Naive thymus-derived CD8-positive, alpha-beta T cell (primary cell): Measurements from ENCODE around the gene PPM1A. TPM values are rescaled to one million over a fixed set of nuclear protein-coding genes. Genes with fewer than 3 reads are reported as not detected.
A peak's percentile ranks its signal among the peaks of the same experiment; 100 is the strongest.

ENCODE experiments used
- ATAC-seq, 2 donors: fragments of 150-1000 bp; cut with Tn5 transposase in 1 of 2; sonication (Bioruptor Pico), chemical (Tn5 transposase) in 1 of 2; 1 replicate in 1 of 2; 2 replicates in 1 of 2; pipeline ENCODE4 v1.10.0; 2021; ENCODE audit warnings: mild to moderate bottlenecking in 2 of 2, moderate library complexity in 2 of 2
- POLR2A ChIA-PET: fragments of 350-600 bp; sonication (Branson Sonifier 250); formaldehyde crosslinking; loops from one replicate; lab custom pipeline; 2021; ENCODE audit warnings: antibody characterized with exemption; lab: Charles Lee
- DNase-seq, 10 donors: peaks; one replicate each; pipeline versions ENCODE4 v3.0.0 to v3.0.0-alpha.2; 2020 to 2022
- H3K27ac Mint-ChIP-seq, 10 donors: one replicate each; pipeline ENCODE4 v1.8.0; 2020 to 2022; ENCODE audit warnings: mild to moderate bottlenecking in 10 of 10, mixed read lengths in 10 of 10, moderate library complexity in 4 of 10, inconsistent platforms in 1 of 10
- H3K27me3 Mint-ChIP-seq, 5 donors: one replicate each; pipeline ENCODE4 v1.8.0; 2021 to 2022; ENCODE audit warnings: mixed read lengths in 5 of 5
- H3K36me3 Mint-ChIP-seq, 3 donors: one replicate each; pipeline ENCODE4 v1.8.0; 2020 to 2022; ENCODE audit warnings: mixed read lengths in 3 of 3, mild to moderate bottlenecking in 2 of 3, inconsistent platforms in 1 of 3
- H3K4me1 Mint-ChIP-seq, 4 donors: one replicate each; pipeline ENCODE4 v1.8.0; 2021 to 2022; ENCODE audit warnings: mixed read lengths in 4 of 4
- H3K4me3 Mint-ChIP-seq, 10 donors: one replicate each; pipeline ENCODE4 v1.8.0; 2020 to 2022; ENCODE audit warnings: mild to moderate bottlenecking in 10 of 10, mixed read lengths in 10 of 10, moderate library complexity in 6 of 10, inconsistent platforms in 1 of 10
- H3K9me3 Mint-ChIP-seq, 9 donors: one replicate each; pipeline ENCODE4 v1.8.0; 2020 to 2022; ENCODE audit warnings: mixed read lengths in 9 of 9, mild to moderate bottlenecking in 3 of 9, inconsistent platforms in 1 of 9, moderate library complexity in 1 of 9
- polyA plus RNA-seq, 3 donors: library from polyadenylated mRNA; unstranded; fragments of 300-500 nt; fragmentation: Illumina TruSeq; gene quantifications; one replicate each; pipeline ENCODE4 v1.2.3, GENCODE V29; 2021
- total RNA-seq, 8 experiments: library from RNA in 2 of 8; stranded (reverse) in 2 of 8; gene quantifications; one replicate each; pipeline ENCODE4 v1.2.3 and lab custom pipeline; 2021 to 2026

The PPM1A gene
- total and polyA plus RNA-seq, 5 experiments from 2014 or later = 15.0 to 48.3 (median 18.0) TPM

DNA sequence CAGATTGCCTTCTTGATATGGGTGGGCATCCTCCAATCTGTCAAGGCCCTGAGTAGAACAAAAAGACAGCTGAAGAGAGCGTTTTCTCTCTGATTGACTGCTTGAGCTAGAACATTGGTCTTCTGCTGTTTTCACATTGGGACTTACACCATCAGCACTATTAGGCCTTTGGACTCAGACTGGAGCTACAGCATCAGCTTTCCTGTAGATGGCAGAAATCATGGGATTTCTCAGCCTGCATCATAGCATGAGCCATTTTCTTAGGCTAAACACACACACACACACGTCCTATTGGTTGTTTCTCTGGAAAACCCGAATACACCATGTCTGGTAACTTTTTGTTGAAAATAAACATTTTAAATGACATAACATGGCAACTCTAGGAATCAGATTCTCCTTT is 15.8 kb upstream of the PPM1A start:
- H3K4me1 Mint-ChIP-seq = no peaks in the 10 kb centered on the region
- no peak overlapping the region for H3K27ac Mint-ChIP-seq
- H3K9me3 Mint-ChIP-seq = peaks cover 0 to 23% (median 15%) of the 10 kb centered on the region in 9 donors
- no peak for ATAC-seq
- peaks cover 0 to 22% (median 16%) of the 10 kb centered on the region in 3 donors for H3K36me3 Mint-ChIP-seq
- peaks cover 0 to 4% (median 0%) of the 10 kb centered on the region in 5 donors for H3K27me3 Mint-ChIP-seq
- POLR2A ChIA-PET = interaction anchor here (1.0 kb wide), 1 partner anchor 16 kb away, joined by 4 read pairs; the partner anchor contains the start of gene PPM1A
- no peak overlapping the region for H3K4me3 Mint-ChIP-seq
- no peak for DNase-seq

DNA sequence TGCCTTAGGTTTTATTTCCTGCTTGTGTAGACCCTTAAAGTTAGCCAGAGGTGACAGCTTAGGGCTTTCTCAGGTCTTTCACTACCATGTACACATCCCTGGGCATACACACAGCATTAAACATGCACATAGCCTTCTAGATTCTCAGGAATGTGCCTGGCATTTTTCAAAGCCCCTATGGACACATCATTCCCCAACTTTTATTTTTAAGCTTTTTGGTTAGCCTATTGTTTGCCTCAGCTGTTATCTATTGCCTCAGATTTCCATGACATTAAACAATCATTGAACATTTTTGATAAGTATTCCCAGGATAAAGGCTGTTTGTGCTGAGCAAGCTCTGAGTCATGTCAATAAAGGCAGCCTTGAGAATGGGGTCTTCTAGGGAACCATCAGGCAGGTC is 15.1 kb upstream of the PPM1A start:
- Mint-ChIP-seq H3K27ac (peak overlapping the region in 1 of 10 donors; percentile 15), H3K9me3 (peaks cover 0 to 23% (median 15%) of the 10 kb centered on the region in 9 donors), H3K36me3 (peaks cover 0 to 22% (median 16%) of the 10 kb centered on the region in 3 donors), H3K27me3 (peaks cover 0 to 5% (median 0%) of the 10 kb centered on the region in 5 donors), H3K4me1 (no peaks in the 10 kb centered on the region), H3K4me3 (no peak overlapping the region)
- POLR2A ChIA-PET = interaction anchor here (1.0 kb wide), 1 partner anchor 15 kb away, joined by 4 read pairs; the partner anchor contains the start of gene PPM1A
- ATAC-seq (no peak), DNase-seq (no peak)

DNA sequence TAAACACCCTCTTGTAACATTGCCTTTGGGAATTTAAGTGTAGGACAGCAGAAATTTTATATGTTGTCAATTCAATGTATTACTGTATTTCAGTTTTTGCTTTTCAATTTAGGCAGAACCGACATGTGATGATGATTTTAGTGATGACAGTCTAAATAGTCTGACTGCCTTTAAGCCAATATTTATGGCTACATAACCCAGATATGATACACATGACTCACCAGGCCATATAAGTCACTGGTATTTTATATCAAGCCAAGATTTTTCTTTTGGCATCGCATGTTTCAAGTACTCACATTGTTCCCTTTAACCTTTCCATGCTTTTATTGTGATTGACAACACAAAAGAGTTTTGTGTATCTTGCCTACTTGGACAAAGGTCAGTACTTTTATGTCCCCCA is 13.6 kb upstream of the PPM1A start:
- H3K4me3 Mint-ChIP-seq = no peak overlapping the region
- POLR2A ChIA-PET = no interaction called here

DNA sequence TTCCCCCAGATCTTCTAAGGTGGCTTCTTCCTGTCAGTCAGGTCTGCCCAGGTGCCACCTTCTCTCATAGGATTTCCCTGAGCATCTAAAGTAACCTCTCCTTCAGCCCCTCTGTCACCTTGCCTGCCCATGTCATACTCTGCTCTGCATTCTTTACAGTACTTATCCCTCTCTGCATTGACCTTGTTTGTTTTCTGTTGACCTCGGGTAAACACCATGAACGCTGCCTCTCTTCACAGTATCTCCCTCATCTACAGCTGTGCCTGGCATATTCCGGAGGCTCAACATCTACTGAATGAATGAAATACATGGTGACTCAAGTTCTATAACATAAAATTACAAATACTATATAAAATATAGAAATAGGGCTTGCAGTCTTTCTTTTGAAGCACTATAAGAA is 10.1 kb upstream of the PPM1A start:
- DNase-seq = no peak
- no peak for ATAC-seq
- Mint-ChIP-seq H3K4me3 (no peak overlapping the region), H3K4me1 (peaks cover 0 to 4% (median 1%) of the 10 kb centered on the region in 4 donors), H3K27ac (no peak overlapping the region), H3K36me3 (no peaks in the 10 kb centered on the region), H3K9me3 (peaks cover 0 to under 1% (median 0%) of the 10 kb centered on the region in 9 donors), H3K27me3 (peaks cover 0 to 1% (median 0%) of the 10 kb centered on the region in 5 donors)
- POLR2A ChIA-PET = interaction anchor here (0.9 kb wide), 1 partner anchor 10 kb away, joined by 3 read pairs; the partner anchor contains the start of gene PPM1A

More for the DNA sequence above, 13.6 kb upstream of the PPM1A start:
- Mint-ChIP-seq H3K27ac (no peak overlapping the region), H3K36me3 (peaks cover 0 to 22% (median 16%) of the 10 kb centered on the region in 3 donors), H3K9me3 (peaks cover 0 to 23% (median 15%) of the 10 kb centered on the region in 9 donors), H3K4me1 (no peaks in the 10 kb centered on the region), H3K27me3 (peaks cover 0 to 5% (median 0%) of the 10 kb centered on the region in 5 donors)
- no peak for ATAC-seq
- DNase-seq = no peak

DNA sequence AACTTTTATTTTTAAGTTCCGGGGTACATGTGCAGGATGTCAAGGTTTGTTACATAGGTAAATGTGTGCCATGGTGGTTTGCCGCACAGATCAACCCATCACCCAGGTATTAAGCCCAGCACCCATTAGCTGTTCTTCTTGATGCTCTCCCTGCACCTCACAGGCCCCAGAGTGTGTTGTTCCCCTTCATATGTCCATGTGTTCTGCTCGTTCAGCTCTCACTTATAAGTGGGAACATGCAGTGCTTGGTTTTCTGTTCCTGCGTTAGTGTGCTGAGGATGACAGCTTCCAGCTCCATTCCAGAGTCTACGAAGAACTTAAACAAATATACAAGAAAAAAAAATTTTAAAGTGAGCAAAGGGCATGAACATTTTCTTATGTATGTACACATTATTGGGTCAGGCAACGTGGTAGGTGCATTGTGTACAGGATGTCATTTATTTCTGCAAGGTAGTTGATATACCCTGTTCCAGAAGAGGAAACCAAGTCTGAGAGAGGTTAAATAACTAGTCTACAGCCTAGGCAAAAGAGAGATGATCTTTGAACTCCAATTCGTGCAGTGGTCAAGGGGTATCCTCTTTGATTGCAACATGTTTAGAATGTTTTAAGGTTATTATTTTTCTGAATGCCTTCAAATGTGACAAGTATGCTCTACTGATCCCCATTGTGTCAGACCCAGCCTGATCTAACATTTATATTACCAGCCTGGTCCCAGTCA is 8.7 kb upstream of the PPM1A start:
- Mint-ChIP-seq H3K4me1 (peaks cover 0 to 4% (median 1%) of the 10 kb centered on the region in 4 donors), H3K27ac (no peak overlapping the region), H3K27me3 (peaks cover 0 to 1% (median 0%) of the 10 kb centered on the region in 5 donors), H3K4me3 (no peak overlapping the region), H3K36me3 (no peaks in the 10 kb centered on the region), H3K9me3 (no peaks in the 10 kb centered on the region)
- DNase-seq (no peak), ATAC-seq (no peak)
- POLR2A ChIA-PET = no interaction called here

DNA sequence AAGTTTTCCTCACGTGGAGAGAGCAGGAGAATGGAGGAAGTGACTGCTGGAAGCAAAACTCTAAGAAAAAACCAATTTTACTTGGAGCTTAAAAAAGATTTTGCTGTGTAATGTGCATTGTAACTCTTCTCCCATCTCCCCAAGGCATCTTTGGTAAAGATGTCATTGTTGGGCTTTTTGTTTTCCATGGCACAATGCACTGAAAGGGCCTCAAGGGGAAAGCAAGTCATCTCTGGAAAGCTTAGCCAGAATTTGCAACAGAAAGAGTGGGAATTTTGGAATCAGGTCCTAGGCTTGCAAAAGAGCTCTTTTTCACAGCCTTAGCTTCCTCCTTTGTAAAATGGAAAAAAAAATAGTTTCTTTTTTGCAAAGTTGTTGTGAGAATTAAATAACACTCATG is 7.9 kb upstream of the PPM1A start:
- Mint-ChIP-seq H3K27me3 (peaks cover 0 to 1% (median 0%) of the 10 kb centered on the region in 5 donors), H3K27ac (peak overlapping the region in 1 of 10 donors; percentile 19), H3K9me3 (no peaks in the 10 kb centered on the region), H3K36me3 (no peaks in the 10 kb centered on the region), H3K4me1 (peaks cover 4 to 7% (median 5%) of the 10 kb centered on the region in 4 donors), H3K4me3 (no peak overlapping the region)
- ATAC-seq (no peak), DNase-seq (no peak)
- POLR2A ChIA-PET = no interaction called here

DNA sequence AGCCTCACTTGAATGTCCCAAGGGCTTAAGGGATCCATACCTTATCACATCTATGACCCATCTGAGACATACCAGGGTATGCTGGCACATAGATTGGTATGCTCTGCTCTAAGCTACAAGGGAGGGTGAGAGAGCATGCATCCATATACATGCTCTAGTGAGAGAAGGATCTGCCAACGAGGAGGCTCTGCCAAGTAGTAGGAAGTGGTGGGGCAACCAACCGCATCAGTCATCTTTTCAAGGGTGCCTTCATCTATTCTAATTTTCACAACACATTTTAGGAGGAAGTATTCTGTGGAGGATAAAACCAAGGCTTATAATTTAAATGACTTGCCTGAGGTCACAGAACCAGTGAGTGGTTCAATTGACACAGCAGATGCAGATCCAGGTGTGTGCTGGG is 6.6 kb upstream of the PPM1A start:
- ATAC-seq = peak in 1 of 2 donors; percentile 67
- no peak overlapping the region for H3K4me3 Mint-ChIP-seq
- POLR2A ChIA-PET = interaction anchor here (0.6 to 1.3 kb wide), 2 partner anchors 53 to 77 kb away, joined by 3 to 5 read pairs; partner anchors contain the start of gene DHRS7
- H3K4me1 Mint-ChIP-seq = peaks cover 5 to 12% (median 8%) of the 10 kb centered on the region in 4 donors
- H3K36me3 Mint-ChIP-seq = no peaks in the 10 kb centered on the region
- peaks cover 0 to 1% (median 0%) of the 10 kb centered on the region in 5 donors for H3K27me3 Mint-ChIP-seq
- no peaks in the 10 kb centered on the region for H3K9me3 Mint-ChIP-seq
- H3K27ac Mint-ChIP-seq = no peak overlapping the region
- peak in 1 of 10 donors; percentile 22 for DNase-seq

DNA sequence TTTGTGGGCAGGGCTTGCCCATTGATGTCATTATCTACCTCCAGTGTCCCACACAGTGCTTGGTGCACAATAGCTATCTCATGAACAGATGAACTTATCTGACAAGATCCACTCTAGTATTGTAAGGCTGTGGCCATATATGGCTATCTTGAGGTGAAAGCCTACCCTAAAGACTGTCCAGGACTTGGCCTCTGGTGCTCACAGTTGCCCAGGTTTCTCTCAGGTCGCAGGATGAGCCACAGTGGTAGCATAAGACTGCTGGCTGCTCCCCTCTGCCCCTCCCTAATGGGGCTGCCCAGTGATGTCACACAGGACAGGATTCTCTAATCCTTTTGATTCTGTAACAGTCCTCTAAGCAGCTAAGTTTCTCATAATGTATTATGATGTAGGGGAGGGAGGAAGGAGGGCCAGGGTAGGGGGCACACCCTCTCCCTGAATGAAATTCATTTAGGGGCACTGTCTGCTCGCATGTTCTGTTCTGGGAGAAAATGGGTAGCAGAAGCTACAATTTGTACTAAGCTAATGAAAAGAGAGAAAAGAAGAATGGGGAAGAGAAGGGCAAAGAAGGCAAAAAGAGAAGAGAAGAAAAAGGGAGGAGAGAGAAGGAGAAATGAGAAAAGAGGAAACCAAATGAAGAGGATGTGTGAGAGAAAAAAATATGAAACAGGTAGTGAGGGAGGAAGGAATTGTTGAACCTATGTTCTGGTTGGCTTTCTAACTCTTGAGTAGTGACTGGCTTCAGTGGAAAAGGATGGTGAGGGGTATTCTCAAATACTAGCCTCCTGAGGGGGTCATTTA is 3.4 kb upstream of the PPM1A start:
- ATAC-seq (no peak), DNase-seq (no peak)
- POLR2A ChIA-PET = no interaction called here
- Mint-ChIP-seq H3K4me1 (peaks cover 20 to 29% (median 21%) of the 10 kb centered on the region in 4 donors), H3K36me3 (no peaks in the 10 kb centered on the region), H3K27ac (peak overlapping the region in 5 of 10 donors; percentile 1 to 81 (median 69)), H3K27me3 (peaks cover 0 to 3% (median 0%) of the 10 kb centered on the region in 5 donors), H3K4me3 (peak overlapping the region in 4 of 10 donors; percentile 3 to 67 (median 24)), H3K9me3 (no peaks in the 10 kb centered on the region)

DNA sequence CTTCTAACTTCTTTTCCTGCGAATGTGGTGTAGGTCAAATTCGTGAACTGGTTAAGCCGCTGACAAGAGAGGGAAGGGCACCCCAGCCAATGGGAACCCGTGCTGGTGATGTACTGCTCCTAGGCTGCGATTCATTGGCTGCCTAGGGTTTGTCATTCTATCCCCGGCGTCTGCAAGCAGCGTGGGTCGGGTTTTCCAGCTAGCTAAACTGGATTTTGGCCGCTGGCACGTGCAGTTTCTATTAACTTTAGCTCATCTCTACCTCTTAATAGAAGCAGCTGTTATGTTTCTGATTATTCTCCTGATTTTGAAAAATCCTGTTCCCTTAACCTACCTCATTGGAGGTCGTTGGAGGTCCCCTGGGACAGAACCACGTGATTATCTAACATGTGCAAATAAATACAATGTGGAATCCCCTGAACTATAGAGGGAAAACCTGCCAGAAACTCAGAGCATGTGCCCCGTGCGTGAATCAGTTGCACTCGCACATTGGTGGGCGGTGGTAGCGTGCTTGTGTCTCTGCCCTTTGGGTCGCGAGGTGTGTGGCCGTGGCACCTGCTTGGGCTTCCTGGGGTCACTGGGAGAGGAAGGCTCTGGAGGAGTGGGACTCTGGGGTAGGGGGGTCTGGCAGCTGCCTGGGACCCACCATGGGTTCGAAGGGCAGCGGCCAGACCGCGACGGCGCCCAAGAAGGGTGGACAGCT is 876 bp upstream of the PPM1A start:
- peaks cover 29 to 54% (median 41%) of the 10 kb centered on the region in 4 donors for H3K4me1 Mint-ChIP-seq
- peak overlapping the region; percentile 98 to 100 (median 100) for H3K27ac Mint-ChIP-seq
- H3K36me3 Mint-ChIP-seq = no peaks in the 10 kb centered on the region
- H3K27me3 Mint-ChIP-seq = peaks cover 0 to 3% (median 0%) of the 10 kb centered on the region in 5 donors
- DNase-seq (peak; percentile 56 to 91 (median 81)), ATAC-seq (peak; percentile 69 to 70)
- POLR2A ChIA-PET = interaction anchor here (0.6 to 2.5 kb wide), 23 partner anchors 9 to 1950 kb away, joined by 3 to 31 read pairs (median 4); partner anchors contain the start of genes ARID4A, DHRS7, JKAMP and L3HYPDH
- peak overlapping the region; percentile 90 to 99 (median 98) for H3K4me3 Mint-ChIP-seq
- no peaks in the 10 kb centered on the region for H3K9me3 Mint-ChIP-seq

DNA sequence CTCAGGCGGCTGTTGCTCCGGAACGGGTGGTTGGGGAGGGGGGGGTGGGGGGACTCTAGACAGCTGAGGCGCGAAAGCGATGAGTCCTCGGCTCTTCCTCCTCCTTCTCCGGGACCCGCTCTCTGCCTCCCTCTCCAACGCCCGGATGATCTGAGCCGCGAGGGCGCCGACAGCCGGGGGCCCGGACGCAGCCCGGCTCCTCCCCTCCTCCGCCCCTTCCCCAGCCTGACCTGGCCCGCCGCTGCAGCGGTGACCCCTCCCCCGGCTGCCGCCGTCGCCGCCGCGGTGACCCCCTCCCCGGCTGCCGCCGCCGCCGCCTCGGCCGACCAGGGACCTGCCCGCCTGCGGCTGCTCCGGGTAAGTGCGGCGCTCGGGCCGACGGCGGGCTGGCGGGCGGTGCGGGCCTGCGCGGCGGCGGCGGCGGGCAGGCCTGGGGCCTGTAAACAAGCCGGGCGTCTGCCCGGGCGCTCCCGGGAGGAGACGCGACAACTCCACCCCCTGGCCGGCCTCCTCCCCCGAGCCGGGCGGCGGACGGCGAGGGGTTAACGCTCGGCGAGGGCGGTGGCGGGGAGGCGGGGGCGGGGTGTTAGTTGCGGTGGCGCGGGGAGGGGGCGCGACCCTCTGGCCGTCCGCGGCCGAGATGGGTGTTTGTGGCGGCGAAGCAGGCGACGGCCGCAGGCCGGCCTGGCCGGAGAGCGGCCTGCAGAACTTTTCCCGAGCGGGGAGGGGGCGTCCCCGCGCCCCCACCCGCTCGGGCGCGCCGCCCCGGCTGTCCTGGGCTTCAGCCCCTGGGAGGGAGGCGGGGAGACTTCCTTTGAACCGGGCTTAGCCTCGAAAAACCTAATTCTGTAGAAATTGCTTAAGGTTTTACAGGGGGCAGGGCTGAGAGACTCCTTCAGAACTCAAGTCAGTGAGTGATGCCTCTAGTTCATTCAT is 568 bp downstream of the PPM1A start:
- peak overlapping the region; percentile 79 to 100 (median 100) for H3K27ac Mint-ChIP-seq
- DNase-seq (peak; percentile 37 to 76 (median 50)), ATAC-seq (peak; percentile 28 to 39)
- POLR2A ChIA-PET = interaction anchor here (0.6 to 2.5 kb wide), 26 partner anchors 11 to 1951 kb away, joined by 3 to 31 read pairs (median 4); partner anchors contain the start of genes ARID4A, DHRS7, GPR135 and JKAMP
- no peaks in the 10 kb centered on the region for H3K9me3 Mint-ChIP-seq
- peaks cover 34 to 65% (median 53%) of the 10 kb centered on the region in 4 donors for H3K4me1 Mint-ChIP-seq
- H3K36me3 Mint-ChIP-seq = no peaks in the 10 kb centered on the region
- peak overlapping the region; percentile 84 to 98 (median 93) for H3K4me3 Mint-ChIP-seq
- H3K27me3 Mint-ChIP-seq = peaks cover 0 to 3% (median 0%) of the 10 kb centered on the region in 5 donors
